HepG2 (cell line): ENCODE measurements around the gene LIM2. TPM values are rescaled to one million over a fixed set of nuclear protein-coding genes. Genes with fewer than 3 reads are reported as not detected.
A peak's percentile ranks its signal among the peaks of the same experiment; 100 is the strongest.
"Not testable (repeated sequence)": the region's sequence is repeated elsewhere in the genome, so short reads cannot be mapped to it uniquely, and the experiment has no call there.

ENCODE experiments used
- ATAC-seq: fragments of 200-7000 bp; cut with Tn5 transposase; 3 replicates; pipeline ENCODE4 v1.9.1; 2020; ENCODE audit warnings: mild to moderate bottlenecking, moderate library complexity
- BruUV-seq: library from RNA; stranded (reverse); fragments of 400-500 nt; replicated peaks from 2 replicates; lab custom pipeline; 2021; lab: Mats Ljungman, UMichigan
- CTCF ChIA-PET: fragments of 300-600 bp; formaldehyde crosslinking; extraction: SDS; loops from one replicate; lab custom pipeline; 2021; ENCODE audit warnings: low total read pairs, inconsistent platforms, low intra/inter-chr PET ratio; lab: Yijun Ruan, JAX
- POLR2A ChIA-PET: fragments of 350-600 bp; sonication (Branson Sonifier 250); formaldehyde crosslinking; loops from one replicate; lab custom pipeline; 2020; ENCODE audit warnings: antibody characterized with exemption, inconsistent platforms; lab: Yijun Ruan, JAX
- DNase-seq: peaks from one replicate; pipeline ENCODE4 v3.0.0-alpha.2; 2015; ENCODE audit warnings: low spot score
- FAIRE-seq: peaks from 3 replicates; lab custom pipeline; 2011; peaks lifted over from hg19 to GRCh38; lab: Jason Lieb, UNC
- H2AFZ ChIP-seq: one replicate; pipeline ENCODE4 v1.6.1; 2011; ENCODE audit warnings: low read length, inconsistent platforms
- H3K27ac ChIP-seq: fragments of 300-600 bp; 3 replicates; pipeline ENCODE4 v1.8.0; 2011; ENCODE audit warnings: mixed run types, mild to moderate bottlenecking, mixed read lengths, low read length, inconsistent platforms; ENCODE audit not compliant: insufficient read depth; ENCODE audit errors: extremely low read length
- H3K27me3 ChIP-seq, 2 experiments: fragments of 200-600 bp in 1 of 2; 2 replicates in 1 of 2; 3 replicates in 1 of 2; pipeline versions ENCODE4 v1.6.0 to v1.8.0; 2011; ENCODE audit warnings: low read length in 2 of 2, mild to moderate bottlenecking in 2 of 2, moderate library complexity in 2 of 2, inconsistent platforms in 1 of 2; ENCODE audit not compliant: insufficient read depth in 2 of 2, control insufficient read depth in 1 of 2
- H3K36me3 ChIP-seq, 2 experiments: fragments of 200-600 bp in 1 of 2; replicated peaks in 1 of 2; 2 replicates in 1 of 2; 3 replicates in 1 of 2; pipeline versions ENCODE4 v1.5.1 to v1.8.0; 2011; ENCODE audit warnings: low read length in 2 of 2, inconsistent platforms in 1 of 2; ENCODE audit not compliant: insufficient read depth in 2 of 2, control insufficient read depth in 1 of 2
- H3K4me1 ChIP-seq: 2 replicates; pipeline ENCODE4 v1.5.1; 2012; ENCODE audit warnings: low read length, inconsistent platforms; ENCODE audit not compliant: insufficient read depth
- H3K4me2 ChIP-seq: 2 replicates; pipeline ENCODE4 v1.6.0; 2011; ENCODE audit warnings: low read depth, low read length, inconsistent platforms
- H3K4me3 ChIP-seq, 3 experiments: fragments of 200-600 bp in 1 of 3; sonication (generic), shearing (Covaris generic) in 1 of 3; replicated peaks in 1 of 3; 2 replicates each; pipeline ENCODE4 v1.5.1; 2011 to 2016; ENCODE audit warnings: low read length in 3 of 3, inconsistent platforms in 2 of 3, low read depth in 2 of 3, mild to moderate bottlenecking in 2 of 3, control low read depth in 1 of 3, mixed read lengths in 1 of 3; ENCODE audit not compliant: insufficient read depth in 1 of 3
- H3K79me2 ChIP-seq: one replicate; pipeline ENCODE4 v1.6.1; 2011; ENCODE audit warnings: low read length, inconsistent platforms; ENCODE audit not compliant: insufficient read depth
- H3K9ac ChIP-seq: 2 replicates; pipeline ENCODE4 v1.6.0; 2011; ENCODE audit warnings: mild to moderate bottlenecking, low read depth, low read length, inconsistent platforms; ENCODE audit not compliant: insufficient read depth
- H3K9me3 ChIP-seq: 2 replicates; pipeline ENCODE4 v1.5.1; 2012; ENCODE audit warnings: mild to moderate bottlenecking, low read length
- H4K20me1 ChIP-seq: 2 replicates; pipeline ENCODE4 v1.6.0; 2011; ENCODE audit warnings: inconsistent platforms, mild to moderate bottlenecking, low read length, moderate library complexity; ENCODE audit not compliant: insufficient read depth
- CREM ChIP-seq, 2 experiments: sonication (generic) in 1 of 2; formaldehyde crosslinking in 1 of 2; IDR thresholded peaks; 2 replicates each; pipeline versions ENCODE4 v1.4.0 to v1.6.1; 2016 to 2020; ENCODE audit warnings: antibody characterized with exemption in 1 of 2, mild to moderate bottlenecking in 1 of 2, missing genetic modification reagents in 1 of 2
- HDAC1 ChIP-seq: sonication (generic); formaldehyde crosslinking; IDR thresholded peaks from 2 replicates; pipeline ENCODE4 v1.5.1; 2020; ENCODE audit warnings: mild to moderate bottlenecking, missing genetic modification reagents
- MYC ChIP-seq: sonication (generic); formaldehyde crosslinking; IDR thresholded peaks from 2 replicates; pipeline ENCODE4 v1.9.0; 2021; ENCODE audit warnings: missing genetic modification reagents, borderline replicate concordance
- NR2C2 ChIP-seq: sonication (generic); formaldehyde crosslinking; IDR thresholded peaks from 2 replicates; pipeline ENCODE4 v1.4.0; 2020; ENCODE audit warnings: missing genetic modification reagents, mild to moderate bottlenecking, moderate library complexity, borderline replicate concordance
- SCMH1 ChIP-seq: sonication (generic); formaldehyde crosslinking; IDR thresholded peaks from 2 replicates; pipeline ENCODE4 v1.9.0; 2021; ENCODE audit warnings: missing genetic modification reagents, mild to moderate bottlenecking, borderline replicate concordance
- SMC3 ChIP-seq: IDR thresholded peaks from 2 replicates; pipeline ENCODE4 v1.6.1; 2011; ENCODE audit warnings: low read length, improper control_type of control experiment
- STAG1 ChIP-seq: sonication (generic); formaldehyde crosslinking; IDR thresholded peaks from 2 replicates; pipeline ENCODE4 v1.4.0; 2020; ENCODE audit warnings: missing genetic modification reagents
- ZNF549 ChIP-seq: sonication (generic); formaldehyde crosslinking; IDR thresholded peaks from 2 replicates; pipeline ENCODE4 v1.5.0; 2020; ENCODE audit warnings: missing genetic modification reagents
- ZNF607 ChIP-seq: sonication (generic); formaldehyde crosslinking; IDR thresholded peaks from 2 replicates; pipeline ENCODE4 v1.5.1; 2020; ENCODE audit warnings: missing genetic modification reagents, mild to moderate bottlenecking, borderline replicate concordance
- WGBS: methylation state at CpG from one replicate; pipeline ENCODE4 v1.1.6; 2017; ENCODE audit warnings: low lambda C conversion rate; 5-methylcytosine and 5-hydroxymethylcytosine counted together
- in situ Hi-C: cut with HindIII; loops from 2 replicates; pipeline ENCODE4 v1.10.0; 2017; ENCODE audit warnings: low pct_unique_long_range_greater_than_20kb; ENCODE audit not compliant: extremely low pct_ligation_motif_present
- intact Hi-C: fragments of 100-400 bp; cut with micrococcal nuclease; formaldehyde crosslinking; loops from one replicate; pipeline ENCODE4 v1.10.0; 2022; ENCODE audit not compliant: unreplicated experiment
- polyA plus RNA-seq, 8 experiments: library from polyadenylated mRNA; depleted of rRNA in 3 of 8; stranded (reverse) in 7 of 8; unstranded in 1 of 8; fragments of >200 nt; fragmentation: Illumina TruSeq in 4 of 8; extraction: Trizol in 4 of 8; gene quantifications; 2 replicates each; pipeline versions ENCODE4 v1.2.1 to v1.2.3, GENCODE V29; 2011 to 2016; ENCODE audit warnings: low read depth in 4 of 8, missing spikeins in 1 of 8, mixed read lengths in 1 of 8; ENCODE audit not compliant: insufficient read depth in 1 of 8
- total RNA-seq, 5 experiments: library from RNA; depleted of rRNA; stranded (reverse); fragments of >200 nt; fragmentation: Illumina TruSeq; extraction: Trizol; gene quantifications; 2 replicates each; pipeline ENCODE4 v1.2.3, GENCODE V29; 2016; ENCODE audit warnings: low read depth in 1 of 5
- TF ChIP-seq, protein P1 (sequence below): sonication (generic); formaldehyde crosslinking; IDR thresholded peaks from 2 replicates; pipeline ENCODE4 v1.8.0; 2022; ENCODE audit warnings: low read depth, missing genetic modification reagents
- TF ChIP-seq, protein P2 (sequence below): sonication (generic); formaldehyde crosslinking; IDR thresholded peaks from 2 replicates; pipeline ENCODE4 v1.5.0; 2020; ENCODE audit warnings: mild to moderate bottlenecking, missing genetic modification reagents, moderate library complexity

Gene LIM2
- total and polyA plus RNA-seq, 2 of the 13 experiments (the other 11 are each of a cell fraction or from before 2014, with no cell fraction given): 1.3 TPM; not detected in 1

DNA sequence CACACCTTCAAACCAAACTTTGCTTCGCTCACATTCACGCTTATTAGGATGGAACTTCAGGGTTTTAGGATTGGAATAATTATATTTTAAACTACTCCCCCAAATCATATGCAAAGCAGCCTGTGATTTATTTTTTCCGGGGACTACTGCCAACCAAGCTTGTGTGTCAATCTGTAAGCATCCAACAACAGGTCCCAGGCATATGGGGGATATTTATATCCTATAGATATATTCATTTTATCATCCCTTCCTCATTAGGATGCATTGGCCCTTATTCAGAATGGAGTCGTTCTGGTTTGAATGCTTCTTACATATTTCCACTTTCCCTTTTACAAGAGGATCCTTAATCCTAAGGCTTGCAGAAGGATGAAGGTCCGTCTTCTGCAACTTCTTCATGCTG is 11.5 kb upstream of the LIM2 start (continued):
- TF ChIP-seq, protein P1, sequence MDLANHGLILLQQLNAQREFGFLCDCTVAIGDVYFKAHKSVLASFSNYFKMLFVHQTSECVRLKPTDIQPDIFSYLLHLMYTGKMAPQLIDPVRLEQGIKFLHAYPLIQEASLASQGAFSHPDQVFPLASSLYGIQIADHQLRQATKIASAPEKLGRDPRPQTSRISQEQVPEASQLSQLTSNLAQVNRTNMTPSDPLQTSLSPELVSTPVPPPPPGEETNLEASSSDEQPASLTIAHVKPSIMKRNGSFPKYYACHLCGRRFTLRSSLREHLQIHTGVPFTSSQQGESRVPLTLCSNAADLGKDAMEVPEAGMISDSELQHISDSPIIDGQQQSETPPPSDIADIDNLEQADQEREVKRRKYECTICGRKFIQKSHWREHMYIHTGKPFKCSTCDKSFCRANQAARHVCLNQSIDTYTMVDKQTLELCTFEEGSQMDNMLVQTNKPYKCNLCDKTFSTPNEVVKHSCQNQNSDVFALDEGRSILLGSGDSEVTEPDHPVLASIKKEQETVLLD (CRISPR knock-in tag): no peak
- TF ChIP-seq ZNF549 (no peak), MYC (no peak)

DNA sequence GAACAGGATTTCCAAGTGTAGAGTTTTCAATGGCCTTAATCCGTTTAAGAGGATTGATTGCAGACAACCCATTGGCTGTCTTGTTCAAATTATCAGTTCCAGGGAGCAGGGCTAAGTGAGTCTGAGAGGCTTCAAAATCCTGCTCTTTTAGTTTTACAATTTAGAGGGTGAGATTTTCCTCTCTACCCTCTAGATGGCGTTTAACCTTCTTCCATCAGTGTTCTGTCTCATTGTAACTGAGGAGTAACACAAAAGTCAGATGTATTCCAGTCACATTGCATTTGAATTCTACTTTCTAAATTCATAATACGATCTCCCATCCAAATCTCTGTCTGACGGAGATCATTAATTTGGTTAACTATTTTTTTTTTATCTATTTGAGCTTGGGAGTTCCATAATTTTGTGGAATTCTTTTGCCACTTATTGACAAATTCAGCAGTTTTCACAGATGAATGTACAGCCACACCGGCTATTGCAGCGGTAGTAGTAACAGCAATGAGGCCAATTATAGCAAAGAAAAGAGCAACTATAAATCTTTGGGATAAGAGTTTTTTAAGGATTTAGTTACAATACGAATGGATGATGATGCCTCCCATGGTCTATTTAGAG is 10.4 kb upstream of the LIM2 start:
- Histone ChIP-seq H3K27ac (no peak overlapping the region), H3K4me2 (no peak overlapping the region), H4K20me1 (no peaks in the 10 kb centered on the region), H3K4me3 (no peak overlapping the region), H3K4me1 (peaks cover 28% of the 10 kb centered on the region), H3K36me3 (no peaks in the 10 kb centered on the region), H3K27me3 (no peaks in the 10 kb centered on the region), H3K79me2 (no peaks in the 10 kb centered on the region), H2AFZ (no peak overlapping the region), H3K9me3 (peaks cover 17% of the 10 kb centered on the region), H3K9ac (no peak overlapping the region)
- CTCF ChIA-PET: interaction anchor here (1.3 kb wide), 1 partner anchor 60 kb away, joined by 9 read pairs; no protein-coding TSS in a partner anchor
- FAIRE-seq (no peak), DNase-seq (peak; percentile 40), ATAC-seq (no peak)
- in situ Hi-C loops: loop anchor here (5.0 kb wide), 1 partner anchor 56 kb away; the partner anchor contains the start of gene VSIG10L
- TF ChIP-seq HDAC1 (CRISPR knock-in tag) (no peak), ZNF607 (CRISPR knock-in tag) (no peak), NR2C2 (no peak), SMC3 (peak; percentile 29; the same call in 1 of the 2 replicates), SCMH1 (CRISPR knock-in tag) (no peak), STAG1 (CRISPR knock-in tag) (peak; percentile 31; the same call in 1 of the 2 replicates), CREM (IDR thresholded peaks at IDR 0.05) (no peak), CREM (CRISPR knock-in tag; IDR thresholded peaks at IDR 0.05) (no peak)
- TF ChIP-seq, protein P2, sequence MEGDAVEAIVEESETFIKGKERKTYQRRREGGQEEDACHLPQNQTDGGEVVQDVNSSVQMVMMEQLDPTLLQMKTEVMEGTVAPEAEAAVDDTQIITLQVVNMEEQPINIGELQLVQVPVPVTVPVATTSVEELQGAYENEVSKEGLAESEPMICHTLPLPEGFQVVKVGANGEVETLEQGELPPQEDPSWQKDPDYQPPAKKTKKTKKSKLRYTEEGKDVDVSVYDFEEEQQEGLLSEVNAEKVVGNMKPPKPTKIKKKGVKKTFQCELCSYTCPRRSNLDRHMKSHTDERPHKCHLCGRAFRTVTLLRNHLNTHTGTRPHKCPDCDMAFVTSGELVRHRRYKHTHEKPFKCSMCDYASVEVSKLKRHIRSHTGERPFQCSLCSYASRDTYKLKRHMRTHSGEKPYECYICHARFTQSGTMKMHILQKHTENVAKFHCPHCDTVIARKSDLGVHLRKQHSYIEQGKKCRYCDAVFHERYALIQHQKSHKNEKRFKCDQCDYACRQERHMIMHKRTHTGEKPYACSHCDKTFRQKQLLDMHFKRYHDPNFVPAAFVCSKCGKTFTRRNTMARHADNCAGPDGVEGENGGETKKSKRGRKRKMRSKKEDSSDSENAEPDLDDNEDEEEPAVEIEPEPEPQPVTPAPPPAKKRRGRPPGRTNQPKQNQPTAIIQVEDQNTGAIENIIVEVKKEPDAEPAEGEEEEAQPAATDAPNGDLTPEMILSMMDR (CRISPR knock-in tag): peak; percentile 60
- POLR2A ChIA-PET: no interaction called here
- WGBS: 40% methylated on average over 7 of the region's 7 CpGs
- intact Hi-C loops: no loop called here
- no TSS peak for BruUV-seq

DNA sequence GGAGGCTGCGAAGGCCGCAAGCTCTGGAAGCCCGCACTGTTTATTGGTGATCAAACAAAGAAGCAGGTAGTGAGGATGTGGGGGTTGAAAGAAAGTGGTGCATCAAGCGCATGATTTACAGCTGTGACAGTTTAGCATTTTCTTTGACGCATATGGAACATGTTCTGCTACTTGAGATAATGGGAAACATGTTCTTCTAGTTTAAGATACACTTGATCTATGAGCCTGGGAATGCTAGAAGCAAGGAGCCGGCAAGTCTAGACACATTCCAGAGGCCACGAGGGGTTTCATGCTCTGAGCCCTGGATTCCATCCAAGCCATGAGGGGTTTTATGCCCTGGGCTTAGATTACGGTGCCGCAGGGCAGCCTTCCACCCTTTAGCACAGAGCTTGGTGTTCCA is 9.7 kb upstream of the LIM2 start:
- H3K4me2 ChIP-seq, H3K36me3 ChIP-seq, H2AFZ ChIP-seq, intact Hi-C loops, H3K27ac ChIP-seq, H4K20me1 ChIP-seq, ATAC-seq, H3K27me3 ChIP-seq, H3K4me3 ChIP-seq, FAIRE-seq, H3K79me2 ChIP-seq, BruUV-seq, DNase-seq, H3K9ac ChIP-seq: not testable (repeated sequence)
- in situ Hi-C loops: loop anchor here (5.0 kb wide), 1 partner anchor 55 kb away; the partner anchor contains the start of gene VSIG10L
- CTCF ChIA-PET: interaction anchor here (1.3 kb wide), 1 partner anchor 59 kb away, joined by 9 read pairs; no protein-coding TSS in a partner anchor
- Histone ChIP-seq H3K4me1 (peaks cover 28% of the 10 kb centered on the region), H3K9me3 (peaks cover 11% of the 10 kb centered on the region)
- POLR2A ChIA-PET: interaction anchor here (1.3 kb wide), 1 partner anchor 46 kb away, joined by 3 read pairs; no protein-coding TSS in a partner anchor
- WGBS: 77% methylated on average over 9 of the region's 9 CpGs
